PC-3 (cell line): ENCODE data around the gene SIVA1. TPM values are rescaled to one million over a fixed set of nuclear protein-coding genes. Genes with fewer than 3 reads are reported as not detected.

Experiments
- ATAC-seq: fragments of 200-7000 bp; cut with Tn5 transposase; 2 replicates; pipeline ENCODE4 v1.9.1; 2020; ENCODE audit warnings: mild to moderate bottlenecking, moderate library complexity
- BruUV-seq: library from RNA; stranded (reverse); fragments of 400-500 nt; replicated peaks from 2 replicates; lab custom pipeline; 2021; lab: Mats Ljungman, UMichigan
- CTCF ChIA-PET: fragments of 300-600 bp; sonication (Branson Sonifier 250); formaldehyde crosslinking; loops from one replicate; lab custom pipeline; 2022; ENCODE audit warnings: antibody characterized with exemption; lab: Charles Lee
- POLR2A ChIA-PET: fragments of 300-600 bp; sonication (Branson Sonifier 250); formaldehyde crosslinking; loops from one replicate; lab custom pipeline; 2022; ENCODE audit warnings: antibody characterized with exemption; ENCODE audit not compliant: unreplicated experiment; lab: Charles Lee
- DNase-seq: peaks from one replicate; pipeline ENCODE4 v3.0.0-alpha.2; 2015
- H2AFZ ChIP-seq: fragments of 300-600 bp; sonication (generic); 2 replicates; pipeline ENCODE4 v1.6.0; 2016; ENCODE audit warnings: antibody characterized with exemption, low read length
- H3F3A ChIP-seq: fragments of 300-600 bp; sonication (generic); one replicate; pipeline ENCODE4 v1.6.0; 2017; ENCODE audit warnings: antibody characterized with exemption, low read length, control low read depth, mild to moderate bottlenecking; ENCODE audit not compliant: unreplicated experiment
- H3K27ac ChIP-seq: fragments of 300-600 bp; sonication (generic); 2 replicates; pipeline ENCODE4 v1.5.1; 2016; ENCODE audit warnings: mild to moderate bottlenecking, low read length
- H3K27me3 ChIP-seq: fragments of 300-600 bp; sonication (generic); 2 replicates; pipeline ENCODE4 v1.6.1; 2016; ENCODE audit warnings: low read length, mixed read lengths
- H3K36me3 ChIP-seq: fragments of 300-600 bp; sonication (generic); 2 replicates; pipeline ENCODE4 v1.6.1; 2016; ENCODE audit warnings: low read depth, mixed run types, low read length, mixed read lengths
- H3K4me1 ChIP-seq: fragments of 300-600 bp; sonication (generic); 2 replicates; pipeline ENCODE4 v1.5.1; 2016; ENCODE audit warnings: low read length; ENCODE audit not compliant: insufficient read depth
- H3K4me2 ChIP-seq: fragments of 300-600 bp; sonication (generic); 2 replicates; pipeline ENCODE4 v1.6.0; 2016; ENCODE audit warnings: low read length
- H3K4me3 ChIP-seq: fragments of 300-600 bp; sonication (generic); 2 replicates; pipeline ENCODE4 v1.5.1; 2016; ENCODE audit warnings: mild to moderate bottlenecking, low read length, mixed read lengths
- H3K79me2 ChIP-seq: fragments of 300-600 bp; sonication (generic); 2 replicates; pipeline ENCODE4 v1.6.1; 2017; ENCODE audit warnings: low read length, mixed read lengths
- H3K9ac ChIP-seq: fragments of 300-600 bp; sonication (generic); 2 replicates; pipeline ENCODE4 v1.6.0; 2016; ENCODE audit warnings: mild to moderate bottlenecking, low read length
- H3K9me2 ChIP-seq: fragments of 300-600 bp; sonication (generic); replicated peaks from 2 replicates; pipeline ENCODE4 v1.6.1; 2016; ENCODE audit warnings: mixed run types, low read length, mixed read lengths
- H3K9me3 ChIP-seq: fragments of 300-600 bp; sonication (generic); 2 replicates; pipeline ENCODE4 v1.6.1; 2016; ENCODE audit warnings: low read length, mixed read lengths
- H4K20me1 ChIP-seq: fragments of 300-600 bp; sonication (generic); 2 replicates; pipeline ENCODE4 v1.6.1; 2016; ENCODE audit warnings: low read length, mixed read lengths
- CTCF ChIP-seq: fragments of 300-600 bp; sonication (generic); conservative IDR thresholded peaks from 2 replicates; pipeline ENCODE4 v1.5.1; 2017; ENCODE audit warnings: antibody characterized with exemption, low read depth, mild to moderate bottlenecking, low read length
- EZH2 ChIP-seq: fragments of 300-600 bp; sonication (generic); IDR thresholded peaks from one replicate; pipeline ENCODE4 v1.6.1; 2017; ENCODE audit warnings: antibody characterized with exemption, mild to moderate bottlenecking, low read length; ENCODE audit not compliant: unreplicated experiment
- EZH2phosphoT487 ChIP-seq: fragments of 300-600 bp; sonication (generic); IDR thresholded peaks from 2 replicates; pipeline ENCODE4 v1.6.1; 2018; ENCODE audit warnings: mild to moderate bottlenecking, antibody characterized with exemption, low read length, borderline replicate concordance
- intact Hi-C: fragments of 100-400 bp; cut with micrococcal nuclease; formaldehyde crosslinking; loops from 2 replicates; pipeline ENCODE4 v1.9.0; 2023
- total RNA-seq: library from RNA; depleted of rRNA; stranded (reverse); fragments of >200 nt; gene quantifications from 2 replicates; pipeline ENCODE4 v1.2.3, GENCODE V29; 2014

Gene SIVA1
- total RNA-seq, 1 experiment from 2014 or later = 375 TPM

DNA sequence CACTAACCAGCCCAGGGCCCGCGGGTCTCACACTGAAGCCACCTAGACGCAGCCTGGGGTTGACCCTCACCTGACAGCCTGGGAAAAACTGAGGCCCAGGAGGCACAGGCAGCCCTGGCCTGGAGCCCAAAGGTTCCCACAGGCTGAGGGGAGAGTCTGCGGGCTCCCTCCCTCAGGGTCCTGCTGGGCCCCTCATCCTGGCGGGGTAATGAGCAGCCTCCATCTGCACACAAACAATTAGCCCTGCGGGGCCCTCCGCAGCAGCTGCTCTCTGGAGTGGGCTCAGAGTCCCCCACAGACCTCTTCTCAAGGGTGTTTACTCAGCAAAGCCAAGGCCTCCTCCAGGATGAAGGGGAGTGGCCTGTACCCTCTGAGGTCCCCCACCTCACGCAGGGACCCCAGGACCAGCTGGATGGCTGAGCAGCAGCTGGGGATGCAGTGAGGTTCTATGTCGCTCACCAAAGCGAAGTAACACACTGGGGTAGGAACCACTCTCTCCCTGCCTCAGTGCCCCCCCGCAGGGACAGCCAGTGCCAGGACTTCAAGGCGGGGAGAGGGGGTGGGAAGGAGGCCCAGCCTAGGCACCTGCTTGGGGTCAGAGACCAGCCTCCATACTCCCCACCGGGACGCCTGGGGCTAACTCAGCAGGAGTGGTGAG is 35.3 kb downstream of the SIVA1 start:
- TF ChIP-seq EZH2 (no peak), EZH2phosphoT487 (no peak), CTCF (no peak)
- Histone ChIP-seq H3K27ac (no peak overlapping the region), H3K9me3 (no peaks in the 10 kb centered on the region), H3K4me2 (no peak overlapping the region), H3K9me2 (no peaks in the 10 kb centered on the region), H4K20me1 (peaks cover 16% of the 10 kb centered on the region), H3F3A (no peaks in the 10 kb centered on the region), H3K9ac (no peak overlapping the region), H2AFZ (no peak overlapping the region), H3K4me1 (no peaks in the 10 kb centered on the region; the same call in 1 of the 2 replicates), H3K79me2 (peaks cover 52% of the 10 kb centered on the region), H3K4me3 (no peak overlapping the region), H3K27me3 (no peaks in the 10 kb centered on the region), H3K36me3 (peaks cover 4% of the 10 kb centered on the region; the same call in 1 of the 2 replicates)
- CTCF ChIA-PET = no interaction called here
- intact Hi-C loops = no loop called here
- BruUV-seq = no TSS peak
- DNase-seq = no peak
- POLR2A ChIA-PET = no interaction called here
- ATAC-seq = no peak

GRCh38 chr14:104788873-104789663 is 36.1 kb downstream of the SIVA1 start:
- peaks cover 4% of the 10 kb centered on the region; the same call in 1 of the 2 replicates for H3K36me3 ChIP-seq

More at GRCh38 chr14:104788873-104789663, 36.1 kb downstream of the SIVA1 start:
- Histone ChIP-seq H3K9ac (no peak overlapping the region), H3K9me2 (no peaks in the 10 kb centered on the region), H3F3A (no peaks in the 10 kb centered on the region), H3K79me2 (peaks cover 60% of the 10 kb centered on the region), H3K27ac (no peak overlapping the region), H3K4me1 (peaks cover 7% of the 10 kb centered on the region), H3K4me3 (no peak overlapping the region), H3K9me3 (no peaks in the 10 kb centered on the region), H3K27me3 (no peaks in the 10 kb centered on the region), H3K4me2 (no peak overlapping the region), H4K20me1 (peaks cover 24% of the 10 kb centered on the region), H2AFZ (no peak overlapping the region)
- POLR2A ChIA-PET = no interaction called here
- DNase-seq = no peak
- BruUV-seq = no TSS peak
- CTCF ChIA-PET = no interaction called here
- intact Hi-C loops = no loop called here
- TF ChIP-seq EZH2phosphoT487 = no peak
- TF ChIP-seq CTCF = no peak
- TF ChIP-seq EZH2 = no peak
- no peak for ATAC-seq
